Cardiac muscle cell (in vitro differentiated cells and primary cell): ENCODE data around the gene SCN4B. TPM values are rescaled to one million over a fixed set of nuclear protein-coding genes. Genes with fewer than 3 reads are reported as not detected.
A peak's percentile ranks its signal among the peaks of the same experiment; 100 is the strongest.

ENCODE experiments used
- DNase-seq, 2 donors: peaks; one replicate each; pipeline versions ENCODE4 v3.0.0 to v3.0.0-alpha.2; 2010 to 2017; ENCODE audit warnings: low read depth in 1 of 2, low spot score in 1 of 2
- H3K27ac ChIP-seq: fragments of 200-600 bp; sonication (generic); 2 replicates; pipeline ENCODE4 v1.5.1; 2016
- H3K27me3 ChIP-seq: fragments of 200-600 bp; sonication (generic); 2 replicates; pipeline ENCODE4 v1.6.0; 2016; ENCODE audit warnings: control low read depth
- H3K36me3 ChIP-seq: fragments of 200-600 bp; sonication (generic); 2 replicates; pipeline ENCODE4 v1.5.1; 2016; ENCODE audit warnings: control low read depth
- H3K4me1 ChIP-seq: fragments of 200-600 bp; sonication (generic); 2 replicates; pipeline ENCODE4 v1.8.1; 2017; ENCODE audit warnings: low read depth, mild to moderate bottlenecking, mixed run types
- H3K4me3 ChIP-seq: fragments of 200-600 bp; sonication (generic); 2 replicates; pipeline ENCODE4 v1.5.1; 2016; ENCODE audit warnings: mild to moderate bottlenecking
- H3K9me3 ChIP-seq: fragments of 200-600 bp; sonication (generic); 2 replicates; pipeline ENCODE4 v1.5.1; 2017; ENCODE audit warnings: low read depth, mild to moderate bottlenecking, control low read depth
- polyA plus RNA-seq: library from polyadenylated mRNA; unstranded; fragments of >200 nt; fragmentation: Nextera tagmentation; extraction: Ambion mirVana; gene quantifications from 2 replicates; pipeline ENCODE4 v1.2.1, GENCODE V29; 2016
- total RNA-seq: library from RNA; depleted of rRNA; stranded (reverse); fragments of >200 nt; gene quantifications from 2 replicates; pipeline ENCODE4 v1.2.3, GENCODE V29; 2016
- TF ChIP-seq, protein P1 (sequence below): IDR thresholded peaks from 2 replicates; pipeline ENCODE4 v1.5.1; 2012; ENCODE audit warnings: low read depth, mild to moderate bottlenecking, low read length

SCN4B gene
- total and polyA plus RNA-seq, 2 experiments from 2014 or later = 0.21 to 0.39 TPM

DNA sequence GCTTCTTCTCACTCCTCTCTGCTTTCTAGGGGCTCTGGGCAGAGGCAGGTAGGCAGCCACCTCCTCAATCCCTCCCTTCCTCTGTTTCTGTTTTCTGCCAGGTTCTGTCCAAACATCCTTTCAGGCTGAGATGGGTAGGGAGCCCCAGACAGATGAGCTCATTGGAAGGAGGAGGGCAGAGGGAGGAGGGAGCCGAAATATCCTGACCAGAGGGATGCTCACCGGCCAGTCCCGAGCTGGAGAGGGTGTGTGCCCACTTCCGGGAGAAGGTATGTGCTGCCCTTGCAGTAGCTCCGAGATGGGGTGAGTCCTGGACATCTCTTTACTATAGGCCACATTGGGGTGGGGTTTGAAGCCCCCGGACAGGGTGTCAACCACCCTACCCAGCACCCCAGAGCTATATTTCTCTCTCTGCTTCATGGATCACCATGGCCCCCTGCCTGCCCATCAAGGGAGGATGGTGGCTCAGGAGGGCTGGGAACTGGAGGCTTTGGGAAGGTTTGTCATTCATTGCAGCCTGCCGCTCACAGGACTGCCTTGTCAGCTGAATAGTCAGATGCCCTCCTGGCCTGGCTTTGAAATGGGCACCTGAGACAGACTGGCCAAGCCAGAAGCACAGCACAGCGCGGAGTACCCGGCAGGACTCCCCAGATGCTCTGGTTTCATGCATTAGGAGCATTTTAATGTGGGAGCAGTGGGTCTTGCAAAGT, 4.7 kb upstream of the SCN4B start:
- Histone ChIP-seq H3K27me3 (peaks cover 99% of the 10 kb centered on the region), H3K4me3 (no peak overlapping the region), H3K9me3 (no peaks in the 10 kb centered on the region), H3K36me3 (no peaks in the 10 kb centered on the region), H3K27ac (no peak overlapping the region), H3K4me1 (no peaks in the 10 kb centered on the region)
- TF ChIP-seq, protein P1, sequence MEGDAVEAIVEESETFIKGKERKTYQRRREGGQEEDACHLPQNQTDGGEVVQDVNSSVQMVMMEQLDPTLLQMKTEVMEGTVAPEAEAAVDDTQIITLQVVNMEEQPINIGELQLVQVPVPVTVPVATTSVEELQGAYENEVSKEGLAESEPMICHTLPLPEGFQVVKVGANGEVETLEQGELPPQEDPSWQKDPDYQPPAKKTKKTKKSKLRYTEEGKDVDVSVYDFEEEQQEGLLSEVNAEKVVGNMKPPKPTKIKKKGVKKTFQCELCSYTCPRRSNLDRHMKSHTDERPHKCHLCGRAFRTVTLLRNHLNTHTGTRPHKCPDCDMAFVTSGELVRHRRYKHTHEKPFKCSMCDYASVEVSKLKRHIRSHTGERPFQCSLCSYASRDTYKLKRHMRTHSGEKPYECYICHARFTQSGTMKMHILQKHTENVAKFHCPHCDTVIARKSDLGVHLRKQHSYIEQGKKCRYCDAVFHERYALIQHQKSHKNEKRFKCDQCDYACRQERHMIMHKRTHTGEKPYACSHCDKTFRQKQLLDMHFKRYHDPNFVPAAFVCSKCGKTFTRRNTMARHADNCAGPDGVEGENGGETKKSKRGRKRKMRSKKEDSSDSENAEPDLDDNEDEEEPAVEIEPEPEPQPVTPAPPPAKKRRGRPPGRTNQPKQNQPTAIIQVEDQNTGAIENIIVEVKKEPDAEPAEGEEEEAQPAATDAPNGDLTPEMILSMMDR = no peak
- no peak for DNase-seq

DNA sequence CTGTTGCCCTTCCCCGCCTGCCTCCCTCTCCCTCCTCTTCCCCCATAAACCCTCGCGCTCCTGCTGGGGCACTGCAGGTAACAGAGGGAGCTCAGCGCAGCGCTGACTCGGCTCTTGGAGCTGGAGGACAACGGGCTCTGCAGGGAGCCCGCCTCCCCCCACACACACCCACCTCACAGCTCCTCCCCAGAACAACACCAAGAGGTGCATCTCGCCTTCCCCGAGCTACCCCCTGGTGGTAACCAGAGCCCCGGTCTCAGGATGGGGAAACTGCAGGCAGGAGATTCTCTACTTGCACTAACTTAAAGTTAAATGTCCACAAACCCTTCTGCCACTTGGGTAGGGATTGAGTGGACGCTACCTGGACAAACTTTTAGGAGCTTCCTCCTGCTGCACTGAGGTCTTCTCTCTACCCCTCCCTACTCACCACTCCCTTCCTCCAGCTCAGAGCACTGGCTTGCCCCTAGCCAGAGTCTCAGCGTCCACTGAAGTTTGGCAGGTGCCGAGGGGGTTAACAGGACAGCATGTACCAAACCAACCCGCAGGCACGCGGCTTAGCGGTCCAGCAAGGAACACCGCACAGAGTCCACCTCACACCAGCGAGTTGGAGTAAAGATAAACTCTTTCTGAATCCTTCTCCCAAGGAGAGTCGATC, 4.0 kb upstream of the SCN4B start:
- no peaks in the 10 kb centered on the region for H3K4me1 ChIP-seq
- H3K27me3 ChIP-seq = peaks cover 99% of the 10 kb centered on the region
- no peaks in the 10 kb centered on the region for H3K9me3 ChIP-seq
- no peak overlapping the region for H3K4me3 ChIP-seq
- TF ChIP-seq, protein P1 = peak; percentile 15
- H3K36me3 ChIP-seq = no peaks in the 10 kb centered on the region
- no peak overlapping the region for H3K27ac ChIP-seq
- no peak for DNase-seq

DNA sequence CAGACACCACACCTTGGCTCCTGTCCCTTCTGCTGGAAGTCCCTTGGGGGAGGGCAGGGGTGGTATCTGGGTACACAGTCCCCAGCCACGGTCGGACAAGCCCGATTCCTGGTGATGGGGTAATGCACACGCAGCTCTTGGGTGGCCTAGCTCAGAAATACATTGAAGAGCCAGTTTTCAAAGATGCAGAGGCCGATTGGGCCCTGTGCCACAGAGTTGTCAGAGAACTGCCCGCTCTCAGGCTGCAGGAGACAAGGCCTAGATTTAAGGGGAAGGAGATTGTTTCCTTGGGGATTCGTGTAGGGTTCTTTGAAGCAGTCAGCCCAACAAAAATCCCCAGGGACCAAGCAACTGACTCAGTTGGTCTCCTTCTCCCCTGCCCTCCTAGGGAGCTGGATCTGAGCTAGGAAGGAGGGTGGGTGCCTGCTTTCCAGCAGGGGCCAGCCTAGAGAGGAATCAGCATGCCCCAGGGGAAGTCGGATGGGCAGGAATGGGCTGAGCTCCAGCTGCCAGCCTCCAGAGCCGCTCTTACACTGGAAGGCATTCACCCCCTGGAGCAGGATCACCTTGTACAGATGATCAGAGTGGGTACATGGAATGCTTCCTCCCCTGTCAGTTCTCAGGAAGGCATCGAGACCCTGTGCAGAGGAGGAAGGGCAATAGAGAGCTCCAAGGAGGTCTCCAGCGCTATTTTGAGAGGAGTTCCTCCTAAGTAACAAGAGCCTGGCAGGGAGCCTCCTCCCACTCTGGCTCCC, 3.3 kb upstream of the SCN4B start:
- TF ChIP-seq, protein P1 = no peak
- no peak for DNase-seq
- H3K36me3 ChIP-seq = no peaks in the 10 kb centered on the region
- no peak overlapping the region for H3K27ac ChIP-seq
- no peaks in the 10 kb centered on the region for H3K4me1 ChIP-seq
- H3K4me3 ChIP-seq = no peak overlapping the region
- peaks cover 99% of the 10 kb centered on the region for H3K27me3 ChIP-seq
- no peaks in the 10 kb centered on the region for H3K9me3 ChIP-seq

DNA sequence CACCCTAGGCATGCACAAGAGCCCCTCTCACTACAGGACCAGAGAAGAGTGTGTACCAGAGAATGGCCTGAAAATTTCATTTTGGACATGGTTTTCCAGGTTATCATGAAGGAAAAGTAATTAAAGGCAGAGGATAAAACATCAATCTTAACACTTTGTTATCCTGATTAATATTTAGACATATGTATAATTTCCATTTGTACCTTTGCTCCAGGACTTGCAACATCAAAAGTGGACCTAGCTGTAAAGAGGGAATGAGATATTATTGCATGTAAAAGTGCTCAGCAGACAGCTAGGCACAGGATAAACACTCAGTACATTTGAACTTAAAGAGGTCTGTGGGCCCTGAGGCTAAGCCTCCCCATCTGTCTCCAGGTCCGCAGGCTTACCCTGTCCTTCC, 2.0 kb upstream of the SCN4B start:
- no peaks in the 10 kb centered on the region for H3K4me1 ChIP-seq
- TF ChIP-seq, protein P1 = no peak
- H3K27me3 ChIP-seq = peaks cover 100% of the 10 kb centered on the region
- H3K27ac ChIP-seq = no peak overlapping the region
- H3K36me3 ChIP-seq = no peaks in the 10 kb centered on the region
- no peak for DNase-seq
- H3K9me3 ChIP-seq = no peaks in the 10 kb centered on the region
- H3K4me3 ChIP-seq = no peak overlapping the region

DNA sequence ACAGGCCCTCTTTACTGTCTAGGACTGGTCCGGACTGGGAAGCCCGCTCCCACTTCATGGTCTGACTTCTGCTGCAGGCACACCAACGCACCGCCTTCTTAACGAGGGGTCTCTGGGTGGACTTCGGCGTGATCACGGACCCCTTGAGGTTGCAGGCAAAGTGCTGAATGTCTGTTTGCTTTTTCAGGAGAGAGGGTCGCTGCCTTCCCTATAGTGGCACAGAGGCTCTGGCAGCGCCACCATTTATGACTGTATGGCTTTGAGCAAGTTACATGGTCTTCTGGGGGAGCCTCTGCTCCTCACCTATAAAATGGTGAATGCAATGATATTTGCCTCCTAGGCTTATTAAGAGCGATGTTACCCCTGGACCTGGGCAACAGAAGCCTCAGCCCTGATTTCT, 1.4 kb upstream of the SCN4B start:
- no peaks in the 10 kb centered on the region for H3K4me1 ChIP-seq
- DNase-seq = no peak

More for the DNA sequence above, 1.4 kb upstream of the SCN4B start:
- TF ChIP-seq, protein P1 = no peak
- Histone ChIP-seq H3K27ac (no peak overlapping the region), H3K9me3 (no peaks in the 10 kb centered on the region), H3K4me3 (no peak overlapping the region), H3K36me3 (no peaks in the 10 kb centered on the region), H3K27me3 (peaks cover 100% of the 10 kb centered on the region)
